Coronary artery (tissue), 2 donors: ENCODE measurements around the gene MED13.
"Not testable (repeated sequence)": the region's sequence is repeated elsewhere in the genome, so short reads cannot be mapped to it uniquely, and the experiment has no call there.

Experiments
- DNase-seq: peaks from one replicate; pipeline ENCODE4 v3.0.0-alpha.2; 2017; ENCODE audit warnings: low spot score
- H3K27ac ChIP-seq, 2 donors: fragments of 200-600 bp; sonication (generic); one replicate each; pipeline ENCODE4 v1.5.1; 2016 to 2019
- H3K4me3 ChIP-seq: fragments of 200-600 bp; sonication (generic); 2 replicates; pipeline ENCODE4 v1.5.1; 2016; ENCODE audit warnings: mild to moderate bottlenecking, moderate library complexity
- CTCF ChIP-seq: fragments of 200-600 bp; sonication (generic); IDR thresholded peaks from one replicate; pipeline ENCODE4 v1.5.1; 2019; ENCODE audit warnings: antibody characterized with exemption

The MED13 gene

GRCh38 chr17:62080647-62081046, 15.6 kb upstream of the MED13 start:
- H3K27ac ChIP-seq: no peak overlapping the region
- DNase-seq: no peak
- no peak for TF ChIP-seq CTCF
- no peak overlapping the region for H3K4me3 ChIP-seq

- no peak overlapping the region for H3K27ac ChIP-seq
These were observed 12.9 kb upstream of the MED13 start for GRCh38 chr17:62078009-62078408.

GRCh38 chr17:62076864-62077788, 12.0 kb upstream of the MED13 start:
- TF ChIP-seq CTCF: no peak
- H3K27ac ChIP-seq: no peak overlapping the region
- DNase-seq: no peak
- H3K4me3 ChIP-seq: no peak overlapping the region

More at GRCh38 chr17:62078009-62078408, 12.9 kb upstream of the MED13 start:
- no peak for TF ChIP-seq CTCF
- no peak for DNase-seq
- no peak overlapping the region for H3K4me3 ChIP-seq

GRCh38 chr17:62075308-62075815, 10.3 kb upstream of the MED13 start:
- Histone ChIP-seq H3K27ac (no peak overlapping the region), H3K4me3 (no peak overlapping the region)
- no peak for TF ChIP-seq CTCF
- no peak for DNase-seq

- TF ChIP-seq CTCF: no peak
- DNase-seq: no peak
- no peak overlapping the region for H3K4me3 ChIP-seq
- no peak overlapping the region for H3K27ac ChIP-seq
These were observed 8.9 kb upstream of the MED13 start for GRCh38 chr17:62073993-62074392.

GRCh38 chr17:62072855-62073254, 7.8 kb upstream of the MED13 start:
- H3K4me3 ChIP-seq, H3K27ac ChIP-seq, DNase-seq: not testable (repeated sequence)

- no peak for DNase-seq
- no peak for TF ChIP-seq CTCF
- no peak overlapping the region for H3K4me3 ChIP-seq
These were observed 5.8 kb upstream of the MED13 start for GRCh38 chr17:62070900-62071299.

More at GRCh38 chr17:62070900-62071299, 5.8 kb upstream of the MED13 start:
- no peak overlapping the region for H3K27ac ChIP-seq
